DND-41 (cell line): ENCODE results near the gene NUDT12.

Experiments used
- ATAC-seq: fragments of 200-7000 bp; cut with Tn5 transposase; 3 replicates; pipeline ENCODE4 v1.9.1; 2021; ENCODE audit warnings: low read depth; ENCODE audit not compliant: insufficient read depth
- DNase-seq: peaks from one replicate; pipeline ENCODE4 v3.0.0-alpha.2; 2020
- H2AFZ ChIP-seq: 2 replicates; pipeline ENCODE4 v1.6.0; 2012; ENCODE audit warnings: low read depth, low read length
- H3K27ac ChIP-seq: 2 replicates; pipeline ENCODE4 v1.5.1; 2012; ENCODE audit warnings: low read length, inconsistent platforms
- H3K27me3 ChIP-seq: fragments of 200-600 bp; sonication (generic); 2 replicates; pipeline ENCODE4 v1.6.0; 2012; ENCODE audit warnings: low read length, mild to moderate bottlenecking, inconsistent platforms; ENCODE audit not compliant: insufficient read depth, poor library complexity
- H3K36me3 ChIP-seq: 2 replicates; pipeline ENCODE4 v1.5.1; 2012; ENCODE audit warnings: low read length, inconsistent platforms; ENCODE audit not compliant: insufficient read depth
- H3K4me1 ChIP-seq: 2 replicates; pipeline ENCODE4 v1.5.1; 2012; ENCODE audit warnings: mild to moderate bottlenecking, low read length; ENCODE audit not compliant: insufficient read depth
- H3K4me2 ChIP-seq: 2 replicates; pipeline ENCODE4 v1.6.0; 2012; ENCODE audit warnings: mild to moderate bottlenecking, moderate library complexity, low read length, inconsistent platforms; ENCODE audit not compliant: insufficient read depth
- H3K4me3 ChIP-seq, 2 experiments: fragments of 200-600 bp in 1 of 2; shearing (Covaris generic) in 1 of 2; 2 replicates each; pipeline ENCODE4 v1.5.1; 2012 to 2016; ENCODE audit warnings: inconsistent platforms in 2 of 2, low read length in 2 of 2, mild to moderate bottlenecking in 2 of 2, low read depth in 1 of 2, moderate library complexity in 1 of 2
- H3K79me2 ChIP-seq: 2 replicates; pipeline ENCODE4 v1.6.0; 2012; ENCODE audit warnings: low read length, inconsistent platforms; ENCODE audit not compliant: insufficient read depth
- H3K9ac ChIP-seq: 2 replicates; pipeline ENCODE4 v1.6.0; 2012; ENCODE audit warnings: low read depth, mild to moderate bottlenecking, inconsistent platforms, low read length, moderate library complexity
- H3K9me3 ChIP-seq: 2 replicates; pipeline ENCODE4 v1.5.1; 2012; ENCODE audit warnings: low read length, moderate library complexity, mild to moderate bottlenecking, inconsistent platforms; ENCODE audit not compliant: insufficient read depth, severe bottlenecking
- H4K20me1 ChIP-seq: 2 replicates; pipeline ENCODE4 v1.6.0; 2012; ENCODE audit warnings: low read length; ENCODE audit not compliant: insufficient read depth
- EZH2 ChIP-seq: IDR thresholded peaks from 3 replicates; pipeline ENCODE4 v1.6.1; 2012; ENCODE audit warnings: borderline replicate concordance, low read depth, mild to moderate bottlenecking, moderate library complexity, low read length, inconsistent platforms; ENCODE audit not compliant: severe bottlenecking
- TF ChIP-seq, protein P1 (sequence below): IDR thresholded peaks from 2 replicates; pipeline ENCODE4 v1.5.1; 2012; ENCODE audit warnings: borderline replicate concordance, low read length, moderate library complexity, mild to moderate bottlenecking; ENCODE audit not compliant: poor library complexity, severe bottlenecking; ENCODE audit errors: extremely low read depth

Gene NUDT12

DNA sequence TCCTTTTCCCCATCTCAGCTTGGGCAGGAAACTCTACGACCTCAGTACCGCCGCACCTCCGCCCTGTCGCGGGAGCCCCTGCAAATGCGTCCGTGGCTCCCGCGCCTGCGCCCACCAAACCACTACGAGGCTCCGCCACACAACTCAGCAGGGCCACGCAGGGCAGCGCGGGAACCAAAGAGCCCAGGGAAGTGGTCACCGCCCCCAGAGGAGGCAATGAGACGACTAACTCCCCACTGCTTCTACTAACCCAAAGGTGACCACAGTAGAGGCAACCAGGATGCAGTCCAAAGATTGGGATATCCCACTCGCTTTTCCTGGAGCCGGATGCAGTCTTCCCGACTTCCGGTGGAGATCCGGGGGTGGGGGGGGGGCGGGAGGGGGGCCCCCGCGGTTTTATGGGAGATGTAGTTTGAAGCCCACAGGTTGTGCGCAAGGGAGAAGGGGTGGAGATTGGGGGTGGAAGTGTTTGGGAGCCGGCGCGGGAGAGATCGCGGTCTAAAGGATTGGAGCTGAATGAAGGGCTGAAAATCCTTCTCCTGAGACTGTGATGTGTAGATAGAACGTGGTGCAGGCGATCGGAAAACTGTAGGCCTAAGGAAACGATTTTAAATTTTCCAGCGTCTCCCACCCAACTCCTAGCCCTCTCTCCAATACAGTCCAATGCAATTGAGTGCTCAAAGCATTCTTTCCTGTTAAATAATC lies at the start of gene NUDT12:
Gene NUDT12, minus strand, starts transcription at position 337 of the 705 bp plus-strand sequence. CDS start 2,541 bp downstream, outside the sequence.
- ATAC-seq: no peak
- no peaks in the 10 kb centered on the region for H3K79me2 ChIP-seq
- no peaks in the 10 kb centered on the region for H3K36me3 ChIP-seq
- H3K27me3 ChIP-seq: no peaks in the 10 kb centered on the region
- H3K27ac ChIP-seq: no peak within 1 kb of the TSS
- no peak within 1 kb of the TSS for H3K4me2 ChIP-seq
- TF ChIP-seq, protein P1, sequence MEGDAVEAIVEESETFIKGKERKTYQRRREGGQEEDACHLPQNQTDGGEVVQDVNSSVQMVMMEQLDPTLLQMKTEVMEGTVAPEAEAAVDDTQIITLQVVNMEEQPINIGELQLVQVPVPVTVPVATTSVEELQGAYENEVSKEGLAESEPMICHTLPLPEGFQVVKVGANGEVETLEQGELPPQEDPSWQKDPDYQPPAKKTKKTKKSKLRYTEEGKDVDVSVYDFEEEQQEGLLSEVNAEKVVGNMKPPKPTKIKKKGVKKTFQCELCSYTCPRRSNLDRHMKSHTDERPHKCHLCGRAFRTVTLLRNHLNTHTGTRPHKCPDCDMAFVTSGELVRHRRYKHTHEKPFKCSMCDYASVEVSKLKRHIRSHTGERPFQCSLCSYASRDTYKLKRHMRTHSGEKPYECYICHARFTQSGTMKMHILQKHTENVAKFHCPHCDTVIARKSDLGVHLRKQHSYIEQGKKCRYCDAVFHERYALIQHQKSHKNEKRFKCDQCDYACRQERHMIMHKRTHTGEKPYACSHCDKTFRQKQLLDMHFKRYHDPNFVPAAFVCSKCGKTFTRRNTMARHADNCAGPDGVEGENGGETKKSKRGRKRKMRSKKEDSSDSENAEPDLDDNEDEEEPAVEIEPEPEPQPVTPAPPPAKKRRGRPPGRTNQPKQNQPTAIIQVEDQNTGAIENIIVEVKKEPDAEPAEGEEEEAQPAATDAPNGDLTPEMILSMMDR: no peak
- no peak for TF ChIP-seq EZH2
- no peaks in the 10 kb centered on the region for H3K9me3 ChIP-seq
- H2AFZ ChIP-seq: no peak within 1 kb of the TSS
- H3K4me3 ChIP-seq: no peak within 1 kb of the TSS
- no peak within 1 kb of the TSS for H3K9ac ChIP-seq
- no peaks in the 10 kb centered on the region for H4K20me1 ChIP-seq
- no peaks in the 10 kb centered on the region for H3K4me1 ChIP-seq
- DNase-seq: peak; percentile 5

GRCh38 chr5:103607346-103607745 lies 44.8 kb upstream of the NUDT12 start:
- Histone ChIP-seq H3K27me3 (no peaks in the 10 kb centered on the region), H3K4me3 (no peak overlapping the region), H2AFZ (no peak overlapping the region), H3K4me1 (no peaks in the 10 kb centered on the region), H3K9ac (no peak overlapping the region), H4K20me1 (no peaks in the 10 kb centered on the region), H3K36me3 (no peaks in the 10 kb centered on the region), H3K4me2 (no peak overlapping the region), H3K27ac (no peak overlapping the region), H3K9me3 (no peaks in the 10 kb centered on the region), H3K79me2 (no peaks in the 10 kb centered on the region)
- no peak for ATAC-seq
- TF ChIP-seq EZH2: no peak
- TF ChIP-seq, protein P1: no peak
- DNase-seq: no peak

DNA sequence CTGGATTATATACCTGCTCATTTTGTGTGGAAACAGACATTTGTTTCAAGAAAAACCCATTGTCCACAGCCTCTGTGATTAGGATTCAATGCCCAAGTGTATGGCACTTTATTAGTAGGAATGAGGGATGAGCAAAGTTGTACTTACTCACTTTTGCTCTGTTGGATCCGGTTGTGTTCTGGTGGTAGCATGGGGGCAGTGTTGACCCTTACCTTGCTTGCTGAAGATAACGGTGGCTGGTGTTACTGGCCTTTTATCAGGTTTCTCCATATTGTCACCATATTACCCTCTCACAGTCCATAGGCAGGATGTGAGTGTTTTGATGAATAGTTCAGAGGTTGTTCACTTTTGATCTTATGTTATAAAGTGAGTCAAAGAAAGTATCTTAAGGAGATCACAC lies 42.7 kb upstream of the NUDT12 start:
- Histone ChIP-seq H3K4me2 (no peak overlapping the region), H3K9ac (no peak overlapping the region), H3K4me3 (no peak overlapping the region), H2AFZ (no peak overlapping the region), H3K4me1 (no peaks in the 10 kb centered on the region), H3K36me3 (no peaks in the 10 kb centered on the region), H3K27me3 (no peaks in the 10 kb centered on the region), H4K20me1 (no peaks in the 10 kb centered on the region), H3K9me3 (no peaks in the 10 kb centered on the region), H3K27ac (no peak overlapping the region), H3K79me2 (no peaks in the 10 kb centered on the region)
- TF ChIP-seq EZH2: no peak
- TF ChIP-seq, protein P1: no peak
- no peak for ATAC-seq
- no peak for DNase-seq
